B cell (primary cell): ENCODE measurements around the gene CTNNA2. TPM values are rescaled to one million over a fixed set of nuclear protein-coding genes. Genes with fewer than 3 reads are reported as not detected.

Source experiments
- ATAC-seq: fragments of 200-7000 bp; cut with Tn5 transposase; one replicate; pipeline ENCODE4 v1.10.0; 2021; ENCODE audit warnings: low read depth, mild to moderate bottlenecking, moderate number of reproducible peaks, moderate library complexity
- CTCF ChIA-PET: fragments of 350-600 bp; sonication (Branson Sonifier 250); formaldehyde crosslinking; loops from one replicate; lab custom pipeline; 2021; ENCODE audit warnings: antibody characterized with exemption, inconsistent platforms; lab: Charles Lee
- POLR2A ChIA-PET: fragments of 350-600 bp; sonication (Branson Sonifier 250); formaldehyde crosslinking; loops from one replicate; lab custom pipeline; 2021; ENCODE audit warnings: antibody characterized with exemption; lab: Charles Lee
- DNase-seq: peaks from one replicate; pipeline ENCODE4 v3.0.0; 2013
- H2AFZ ChIP-seq: 2 replicates; pipeline ENCODE4 v1.6.1; 2012; ENCODE audit warnings: mild to moderate bottlenecking, low read depth, low read length; ENCODE audit not compliant: insufficient read depth, poor library complexity, severe bottlenecking
- H3K27ac ChIP-seq, 2 donors: 1 replicate in 1 of 2; 2 replicates in 1 of 2; pipeline ENCODE4 v1.5.1; 2012 to 2013; ENCODE audit warnings: low read length in 2 of 2, mild to moderate bottlenecking in 2 of 2, moderate library complexity in 1 of 2
- H3K27me3 ChIP-seq, 4 experiments: fragments of 200-600 bp in 1 of 4; sonication (generic) in 1 of 4; replicated peaks in 1 of 4; 1 replicate in 2 of 4; 2 replicates in 2 of 4; pipeline versions ENCODE4 v1.6.1 to v1.7.0; 2013 to 2016; ENCODE audit warnings: low read length in 3 of 4, mild to moderate bottlenecking in 2 of 4, mixed read lengths in 1 of 4, moderate library complexity in 1 of 4; ENCODE audit not compliant: insufficient read depth in 4 of 4, control insufficient read depth in 3 of 4; ENCODE audit errors: control extremely low read depth in 1 of 4
- H3K36me3 ChIP-seq, 2 experiments: replicated peaks in 1 of 2; 1 replicate in 1 of 2; 2 replicates in 1 of 2; pipeline versions ENCODE4 v1.6.1 to v1.7.1; 2013; ENCODE audit warnings: low read length in 1 of 2; ENCODE audit not compliant: insufficient read depth in 2 of 2, control insufficient read depth in 1 of 2; ENCODE audit errors: control extremely low read depth in 1 of 2, extremely low read depth in 1 of 2
- H3K4me1 ChIP-seq, 2 donors: fragments of 200-600 bp in 1 of 2; sonication (generic) in 1 of 2; 1 replicate in 1 of 2; 2 replicates in 1 of 2; pipeline versions ENCODE4 v1.5.1 to v1.6.1; 2013 to 2017; ENCODE audit warnings: low read length in 2 of 2; ENCODE audit not compliant: control insufficient read depth in 2 of 2, insufficient read depth in 2 of 2
- H3K4me2 ChIP-seq: replicated peaks from 2 replicates; pipeline ENCODE3; 2012; ENCODE audit warnings: mild to moderate bottlenecking, low read depth, low read length; ENCODE audit not compliant: poor library complexity, severe bottlenecking
- H3K4me3 ChIP-seq, 5 experiments: fragments of 200-600 bp in 1 of 5; sonication (generic) in 1 of 5; 1 replicate in 3 of 5; 2 replicates in 2 of 5; pipeline versions ENCODE4 v1.5.1 to v1.7.0; 2011 to 2016; ENCODE audit warnings: low read length in 4 of 5, mild to moderate bottlenecking in 4 of 5, low read depth in 2 of 5, control low read depth in 1 of 5, moderate library complexity in 1 of 5; ENCODE audit not compliant: insufficient read depth in 1 of 5; ENCODE audit errors: control extremely low read depth in 1 of 5, extremely low read depth in 1 of 5
- H3K79me2 ChIP-seq: fragments of 200-600 bp; sonication (generic); one replicate; pipeline ENCODE4 v1.6.0; 2016; ENCODE audit warnings: low read length; ENCODE audit not compliant: control insufficient read depth, insufficient read depth
- H3K9ac ChIP-seq: fragments of 200-600 bp; sonication (generic); 2 replicates; pipeline ENCODE4 v1.6.1; 2017; ENCODE audit warnings: mild to moderate bottlenecking, low read length, moderate library complexity
- H3K9me3 ChIP-seq, 3 donors: one replicate each; pipeline versions ENCODE4 v1.6.1 to v1.7.1; 2013; ENCODE audit warnings: low read length in 2 of 3; ENCODE audit not compliant: control insufficient read depth in 2 of 3, insufficient read depth in 1 of 3; ENCODE audit errors: control extremely low read depth in 1 of 3
- H4K20me1 ChIP-seq: 2 replicates; pipeline ENCODE4 v1.6.0; 2012; ENCODE audit warnings: mild to moderate bottlenecking, low read length; ENCODE audit not compliant: insufficient read depth, control insufficient read depth, poor library complexity, severe bottlenecking
- H3K27ac Mint-ChIP-seq: one replicate; pipeline ENCODE4 v1.8.0; 2021; ENCODE audit warnings: mixed read lengths
- H3K27me3 Mint-ChIP-seq: one replicate; pipeline ENCODE4 v1.8.0; 2021; ENCODE audit warnings: mixed read lengths
- H3K4me1 Mint-ChIP-seq: one replicate; pipeline ENCODE4 v1.8.0; 2021; ENCODE audit warnings: mixed read lengths
- H3K4me3 Mint-ChIP-seq: one replicate; pipeline ENCODE4 v1.8.0; 2021; ENCODE audit warnings: mixed read lengths
- H3K9me3 Mint-ChIP-seq: one replicate; pipeline ENCODE4 v1.8.0; 2022; ENCODE audit warnings: mixed read lengths; ENCODE audit not compliant: insufficient read depth
- EZH2 ChIP-seq: IDR thresholded peaks from 2 replicates; pipeline ENCODE4 v1.6.1; 2012; ENCODE audit warnings: borderline replicate concordance, low read depth, mild to moderate bottlenecking, moderate library complexity, low read length; ENCODE audit not compliant: insufficient read depth, poor library complexity, severe bottlenecking
- WGBS: methylation state at CpG from one replicate; pipeline ENCODE4 v1.1.5; 2013; ENCODE audit warnings: missing lambda C conversion rate; ENCODE audit not compliant: insufficient coverage; 5-methylcytosine and 5-hydroxymethylcytosine counted together
- intact Hi-C: fragments of 100-400 bp; cut with micrococcal nuclease; formaldehyde crosslinking; loops from one replicate; pipeline ENCODE4 v1.10.0; 2022
- polyA plus RNA-seq: library from polyadenylated mRNA; depleted of rRNA; stranded (reverse); fragments of >200 nt; gene quantifications from 2 replicates; pipeline ENCODE4 v1.2.3, GENCODE V29; 2012
- total RNA-seq, 2 donors: library from RNA; stranded (reverse); fragments of 120-200 nt in 1 of 2; gene quantifications; 1 replicate in 1 of 2; 2 replicates in 1 of 2; pipeline versions ENCODE4 v1.2.3 to v1.2.4, GENCODE V29; 2013 to 2022
- TF ChIP-seq, protein P1 (sequence below): fragments of 200-600 bp; IDR thresholded peaks from one replicate; pipeline ENCODE4 v1.8.0; 2022; ENCODE audit warnings: antibody characterized with exemption, mild to moderate bottlenecking

The CTNNA2 gene
- total and polyA plus RNA-seq, 2 donors (not counting 1 experiment from before 2014, with no cell fraction given) = not detected

DNA sequence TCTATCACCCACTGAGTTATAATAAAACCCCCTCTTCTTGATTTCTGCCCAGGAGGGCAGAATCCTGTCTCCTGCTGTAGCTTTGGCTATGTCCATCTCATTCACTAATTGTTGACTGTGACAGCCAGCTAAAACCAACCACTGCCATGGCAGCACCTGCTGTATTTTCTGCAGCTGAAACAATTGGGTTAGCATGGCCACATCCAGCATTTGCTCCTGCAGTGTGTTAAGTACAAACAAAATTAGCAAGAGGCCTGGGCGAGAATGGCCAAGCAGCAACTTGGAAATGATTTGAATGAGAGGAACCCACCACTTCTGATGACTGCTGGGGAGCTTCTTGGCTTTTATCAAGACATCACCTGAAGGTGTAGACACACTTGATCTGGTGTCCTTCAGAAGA is 881.1 kb downstream of the CTNNA2 start:
- H3K27me3 ChIP-seq = no peaks in the 10 kb centered on the region
- H3K4me1 ChIP-seq = no peaks in the 10 kb centered on the region
- H3K36me3 ChIP-seq = no peaks in the 10 kb centered on the region
- ChIA-PET CTCF (no interaction called here), POLR2A (no interaction called here)
- H3K79me2 ChIP-seq = no peaks in the 10 kb centered on the region
- no peak overlapping the region for H3K27ac ChIP-seq
- Mint-ChIP-seq H3K27me3 (no peaks in the 10 kb centered on the region), H3K27ac (no peak overlapping the region), H3K4me3 (no peak overlapping the region), H3K9me3 (peaks cover 2% of the 10 kb centered on the region), H3K4me1 (no peaks in the 10 kb centered on the region)
- no peak overlapping the region for H3K9ac ChIP-seq
- H3K4me3 ChIP-seq = no peak overlapping the region
- WGBS = 100% methylated on average over 1 of the region's 1 CpG
- TF ChIP-seq EZH2 = no peak
- TF ChIP-seq, protein P1, sequence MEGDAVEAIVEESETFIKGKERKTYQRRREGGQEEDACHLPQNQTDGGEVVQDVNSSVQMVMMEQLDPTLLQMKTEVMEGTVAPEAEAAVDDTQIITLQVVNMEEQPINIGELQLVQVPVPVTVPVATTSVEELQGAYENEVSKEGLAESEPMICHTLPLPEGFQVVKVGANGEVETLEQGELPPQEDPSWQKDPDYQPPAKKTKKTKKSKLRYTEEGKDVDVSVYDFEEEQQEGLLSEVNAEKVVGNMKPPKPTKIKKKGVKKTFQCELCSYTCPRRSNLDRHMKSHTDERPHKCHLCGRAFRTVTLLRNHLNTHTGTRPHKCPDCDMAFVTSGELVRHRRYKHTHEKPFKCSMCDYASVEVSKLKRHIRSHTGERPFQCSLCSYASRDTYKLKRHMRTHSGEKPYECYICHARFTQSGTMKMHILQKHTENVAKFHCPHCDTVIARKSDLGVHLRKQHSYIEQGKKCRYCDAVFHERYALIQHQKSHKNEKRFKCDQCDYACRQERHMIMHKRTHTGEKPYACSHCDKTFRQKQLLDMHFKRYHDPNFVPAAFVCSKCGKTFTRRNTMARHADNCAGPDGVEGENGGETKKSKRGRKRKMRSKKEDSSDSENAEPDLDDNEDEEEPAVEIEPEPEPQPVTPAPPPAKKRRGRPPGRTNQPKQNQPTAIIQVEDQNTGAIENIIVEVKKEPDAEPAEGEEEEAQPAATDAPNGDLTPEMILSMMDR = no peak
- no peaks in the 10 kb centered on the region for H3K9me3 ChIP-seq
- H4K20me1 ChIP-seq = no peaks in the 10 kb centered on the region
- H2AFZ ChIP-seq = no peak overlapping the region
- intact Hi-C loops = no loop called here
- no peak overlapping the region for H3K4me2 ChIP-seq
- no peak for DNase-seq
- ATAC-seq = no peak

DNA sequence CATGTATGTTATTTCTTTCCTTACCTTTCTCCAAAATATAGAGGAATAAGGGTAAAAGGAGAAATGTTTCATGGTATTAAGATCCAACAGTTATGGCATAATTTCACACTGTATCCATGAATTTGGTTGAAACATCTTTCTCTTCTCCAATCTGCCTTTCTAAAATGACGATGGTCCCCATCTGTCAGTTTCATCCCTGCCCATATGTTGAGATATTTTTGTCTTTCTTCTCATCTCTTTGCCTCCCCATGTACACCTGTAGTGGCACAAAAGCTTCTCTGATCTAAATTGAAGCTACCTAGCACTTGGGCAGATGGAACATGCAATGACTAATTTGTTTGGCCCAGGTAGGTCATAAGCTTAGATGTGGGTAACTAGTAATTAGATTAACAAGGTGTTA is 882.4 kb downstream of the CTNNA2 start:
- no peak overlapping the region for H3K4me2 ChIP-seq
- no peak for TF ChIP-seq EZH2
- TF ChIP-seq, protein P1 = no peak
- 80% methylated on average over 1 of the region's 1 CpG for WGBS
- peaks cover 2% of the 10 kb centered on the region for H3K9me3 Mint-ChIP-seq
- H3K27me3 ChIP-seq = no peaks in the 10 kb centered on the region
- no peaks in the 10 kb centered on the region for H3K4me1 Mint-ChIP-seq
- H3K4me1 ChIP-seq = no peaks in the 10 kb centered on the region
- no peaks in the 10 kb centered on the region for H3K9me3 ChIP-seq
- H2AFZ ChIP-seq = no peak overlapping the region
- no peak overlapping the region for H3K27ac Mint-ChIP-seq
- DNase-seq (no peak), ATAC-seq (no peak)
- H3K4me3 Mint-ChIP-seq = no peak overlapping the region
- no peaks in the 10 kb centered on the region for H4K20me1 ChIP-seq
- no peaks in the 10 kb centered on the region for H3K79me2 ChIP-seq
- no peak overlapping the region for H3K27ac ChIP-seq
- no peaks in the 10 kb centered on the region for H3K36me3 ChIP-seq
- POLR2A ChIA-PET = no interaction called here
- no peak overlapping the region for H3K9ac ChIP-seq
- no peaks in the 10 kb centered on the region for H3K27me3 Mint-ChIP-seq
- CTCF ChIA-PET = interaction anchor here (1.2 kb wide), 1 partner anchor 65 kb away, joined by 3 read pairs; no protein-coding TSS in a partner anchor
- intact Hi-C loops = no loop called here
- H3K4me3 ChIP-seq = no peak overlapping the region
